COLO829 (cell line): ENCODE measurements around the gene CELSR3.

ENCODE experiments used
- DNase-seq: peaks from one replicate; pipeline ENCODE4 v3.0.0; 2012; ENCODE audit warnings: low spot score

The CELSR3 gene

GRCh38 chr3:48633743-48634142 is 28.9 kb downstream of the CELSR3 start:
- no peak for DNase-seq

- no peak for DNase-seq
These were observed 29.4 kb downstream of the CELSR3 start for GRCh38 chr3:48633256-48633655.

GRCh38 chr3:48631516-48632448 is 30.9 kb downstream of the CELSR3 start:
- DNase-seq = no peak

- DNase-seq = no peak
These were observed 31.9 kb downstream of the CELSR3 start for GRCh38 chr3:48630833-48631232.

GRCh38 chr3:48630407-48630806 is 32.3 kb downstream of the CELSR3 start:
- no peak for DNase-seq

- DNase-seq = no peak
These were observed 32.8 kb downstream of the CELSR3 start for GRCh38 chr3:48629894-48630293.

GRCh38 chr3:48628277-48629017 is 34.2 kb downstream of the CELSR3 start:
- no peak for DNase-seq

GRCh38 chr3:48625600-48625999 is 37.1 kb downstream of the CELSR3 start:
- no peak for DNase-seq

GRCh38 chr3:48624767-48625166 is 37.9 kb downstream of the CELSR3 start:
- DNase-seq = no peak

- no peak for DNase-seq
These were observed 38.7 kb downstream of the CELSR3 start for GRCh38 chr3:48623851-48624547.

- no peak for DNase-seq
These were observed 41.2 kb downstream of the CELSR3 start, which contains the start of gene TMEM89 for GRCh38 chr3:48621461-48621869. TMEM89 (minus strand) TSS chr3:48621769; CDS start chr3:48621756, 13 bp downstream.

GRCh38 chr3:48619541-48620524 is 42.9 kb downstream of the CELSR3 start:
- no peak for DNase-seq

GRCh38 chr3:48617559-48617958 is 45.1 kb downstream of the CELSR3 start:
- no peak for DNase-seq

GRCh38 chr3:48614044-48614443 is 48.6 kb downstream of the CELSR3 start:
- DNase-seq = no peak

GRCh38 chr3:48612309-48612708 is 50.4 kb downstream of the CELSR3 start:
- no peak for DNase-seq

- peak; percentile 97 for DNase-seq
These were observed 53.3 kb downstream of the CELSR3 start, which contains the start of gene UQCRC1 for GRCh38 chr3:48609088-48610005. UQCRC1 (minus strand) TSS chr3:48609646; CDS start chr3:48609620, 26 bp downstream.

GRCh38 chr3:48607519-48607918 is 55.2 kb downstream of the CELSR3 start:
- DNase-seq = no peak

GRCh38 chr3:48601622-48601994 is 61.1 kb downstream of the CELSR3 start:
- no peak for DNase-seq

GRCh38 chr3:48600711-48601621 is 61.7 kb downstream of the CELSR3 start:
- no peak for DNase-seq
